B cell (primary cell): ENCODE measurements around the gene PRDM9. TPM values are rescaled to one million over a fixed set of nuclear protein-coding genes. Genes with fewer than 3 reads are reported as not detected.
"Not testable (repeated sequence)": the region's sequence is repeated elsewhere in the genome, so short reads cannot be mapped to it uniquely, and the experiment has no call there.

ENCODE experiments used
- ATAC-seq: fragments of 200-7000 bp; cut with Tn5 transposase; one replicate; pipeline ENCODE4 v1.10.0; 2021; ENCODE audit warnings: low read depth, mild to moderate bottlenecking, moderate number of reproducible peaks, moderate library complexity
- CTCF ChIA-PET: fragments of 350-600 bp; sonication (Branson Sonifier 250); formaldehyde crosslinking; loops from one replicate; lab custom pipeline; 2021; ENCODE audit warnings: antibody characterized with exemption, inconsistent platforms; lab: Charles Lee
- POLR2A ChIA-PET: fragments of 350-600 bp; sonication (Branson Sonifier 250); formaldehyde crosslinking; loops from one replicate; lab custom pipeline; 2021; ENCODE audit warnings: antibody characterized with exemption; lab: Charles Lee
- DNase-seq: peaks from one replicate; pipeline ENCODE4 v3.0.0; 2013
- H2AFZ ChIP-seq: 2 replicates; pipeline ENCODE4 v1.6.1; 2012; ENCODE audit warnings: mild to moderate bottlenecking, low read depth, low read length; ENCODE audit not compliant: insufficient read depth, poor library complexity, severe bottlenecking
- H3K27ac ChIP-seq, 2 donors: 1 replicate in 1 of 2; 2 replicates in 1 of 2; pipeline ENCODE4 v1.5.1; 2012 to 2013; ENCODE audit warnings: low read length in 2 of 2, mild to moderate bottlenecking in 2 of 2, moderate library complexity in 1 of 2
- H3K27me3 ChIP-seq, 4 experiments: fragments of 200-600 bp in 1 of 4; sonication (generic) in 1 of 4; replicated peaks in 1 of 4; 1 replicate in 2 of 4; 2 replicates in 2 of 4; pipeline versions ENCODE4 v1.6.1 to v1.7.0; 2013 to 2016; ENCODE audit warnings: low read length in 3 of 4, mild to moderate bottlenecking in 2 of 4, mixed read lengths in 1 of 4, moderate library complexity in 1 of 4; ENCODE audit not compliant: insufficient read depth in 4 of 4, control insufficient read depth in 3 of 4; ENCODE audit errors: control extremely low read depth in 1 of 4
- H3K36me3 ChIP-seq, 2 experiments: replicated peaks in 1 of 2; 1 replicate in 1 of 2; 2 replicates in 1 of 2; pipeline versions ENCODE4 v1.6.1 to v1.7.1; 2013; ENCODE audit warnings: low read length in 1 of 2; ENCODE audit not compliant: insufficient read depth in 2 of 2, control insufficient read depth in 1 of 2; ENCODE audit errors: control extremely low read depth in 1 of 2, extremely low read depth in 1 of 2
- H3K4me1 ChIP-seq, 2 donors: fragments of 200-600 bp in 1 of 2; sonication (generic) in 1 of 2; 1 replicate in 1 of 2; 2 replicates in 1 of 2; pipeline versions ENCODE4 v1.5.1 to v1.6.1; 2013 to 2017; ENCODE audit warnings: low read length in 2 of 2; ENCODE audit not compliant: control insufficient read depth in 2 of 2, insufficient read depth in 2 of 2
- H3K4me2 ChIP-seq: replicated peaks from 2 replicates; pipeline ENCODE3; 2012; ENCODE audit warnings: mild to moderate bottlenecking, low read depth, low read length; ENCODE audit not compliant: poor library complexity, severe bottlenecking
- H3K4me3 ChIP-seq, 5 experiments: fragments of 200-600 bp in 1 of 5; sonication (generic) in 1 of 5; 1 replicate in 3 of 5; 2 replicates in 2 of 5; pipeline versions ENCODE4 v1.5.1 to v1.7.0; 2011 to 2016; ENCODE audit warnings: low read length in 4 of 5, mild to moderate bottlenecking in 4 of 5, low read depth in 2 of 5, control low read depth in 1 of 5, moderate library complexity in 1 of 5; ENCODE audit not compliant: insufficient read depth in 1 of 5; ENCODE audit errors: control extremely low read depth in 1 of 5, extremely low read depth in 1 of 5
- H3K79me2 ChIP-seq: fragments of 200-600 bp; sonication (generic); one replicate; pipeline ENCODE4 v1.6.0; 2016; ENCODE audit warnings: low read length; ENCODE audit not compliant: control insufficient read depth, insufficient read depth
- H3K9ac ChIP-seq: fragments of 200-600 bp; sonication (generic); 2 replicates; pipeline ENCODE4 v1.6.1; 2017; ENCODE audit warnings: mild to moderate bottlenecking, low read length, moderate library complexity
- H3K9me3 ChIP-seq, 3 donors: one replicate each; pipeline versions ENCODE4 v1.6.1 to v1.7.1; 2013; ENCODE audit warnings: low read length in 2 of 3; ENCODE audit not compliant: control insufficient read depth in 2 of 3, insufficient read depth in 1 of 3; ENCODE audit errors: control extremely low read depth in 1 of 3
- H4K20me1 ChIP-seq: 2 replicates; pipeline ENCODE4 v1.6.0; 2012; ENCODE audit warnings: mild to moderate bottlenecking, low read length; ENCODE audit not compliant: insufficient read depth, control insufficient read depth, poor library complexity, severe bottlenecking
- H3K27ac Mint-ChIP-seq: one replicate; pipeline ENCODE4 v1.8.0; 2021; ENCODE audit warnings: mixed read lengths
- H3K27me3 Mint-ChIP-seq: one replicate; pipeline ENCODE4 v1.8.0; 2021; ENCODE audit warnings: mixed read lengths
- H3K4me1 Mint-ChIP-seq: one replicate; pipeline ENCODE4 v1.8.0; 2021; ENCODE audit warnings: mixed read lengths
- H3K4me3 Mint-ChIP-seq: one replicate; pipeline ENCODE4 v1.8.0; 2021; ENCODE audit warnings: mixed read lengths
- H3K9me3 Mint-ChIP-seq: one replicate; pipeline ENCODE4 v1.8.0; 2022; ENCODE audit warnings: mixed read lengths; ENCODE audit not compliant: insufficient read depth
- EZH2 ChIP-seq: IDR thresholded peaks from 2 replicates; pipeline ENCODE4 v1.6.1; 2012; ENCODE audit warnings: borderline replicate concordance, low read depth, mild to moderate bottlenecking, moderate library complexity, low read length; ENCODE audit not compliant: insufficient read depth, poor library complexity, severe bottlenecking
- WGBS: methylation state at CpG from one replicate; pipeline ENCODE4 v1.1.5; 2013; ENCODE audit warnings: missing lambda C conversion rate; ENCODE audit not compliant: insufficient coverage; 5-methylcytosine and 5-hydroxymethylcytosine counted together
- intact Hi-C: fragments of 100-400 bp; cut with micrococcal nuclease; formaldehyde crosslinking; loops from one replicate; pipeline ENCODE4 v1.10.0; 2022
- polyA plus RNA-seq: library from polyadenylated mRNA; depleted of rRNA; stranded (reverse); fragments of >200 nt; gene quantifications from 2 replicates; pipeline ENCODE4 v1.2.3, GENCODE V29; 2012
- total RNA-seq, 2 donors: library from RNA; stranded (reverse); fragments of 120-200 nt in 1 of 2; gene quantifications; 1 replicate in 1 of 2; 2 replicates in 1 of 2; pipeline versions ENCODE4 v1.2.3 to v1.2.4, GENCODE V29; 2013 to 2022
- TF ChIP-seq, protein P1 (sequence below): fragments of 200-600 bp; IDR thresholded peaks from one replicate; pipeline ENCODE4 v1.8.0; 2022; ENCODE audit warnings: antibody characterized with exemption, mild to moderate bottlenecking

Gene PRDM9
- total and polyA plus RNA-seq, 2 donors (not counting 1 experiment from before 2014, with no cell fraction given) = not detected

DNA sequence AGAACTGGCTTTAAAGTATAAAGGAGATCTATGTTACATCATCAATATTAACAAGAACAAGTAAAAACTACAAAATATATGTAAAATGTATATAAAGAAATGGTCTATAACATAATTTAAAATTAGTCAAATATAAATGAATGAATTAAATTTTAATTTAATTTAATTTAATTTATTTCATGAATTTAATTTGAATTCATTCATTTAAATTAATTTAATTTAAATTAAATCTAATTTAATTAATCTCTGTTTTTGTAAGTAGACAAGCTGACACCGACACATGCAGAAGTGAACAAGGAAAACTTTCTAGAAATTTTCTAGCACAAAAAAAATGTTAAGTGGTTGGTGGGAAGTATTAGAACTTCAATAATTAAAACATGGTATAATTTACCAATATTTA is 10.8 kb upstream of the PRDM9 start:
- peaks cover 0 to 5% (median 0%) of the 10 kb centered on the region in 3 donors for H3K9me3 ChIP-seq
- CTCF ChIA-PET = no interaction called here

DNA sequence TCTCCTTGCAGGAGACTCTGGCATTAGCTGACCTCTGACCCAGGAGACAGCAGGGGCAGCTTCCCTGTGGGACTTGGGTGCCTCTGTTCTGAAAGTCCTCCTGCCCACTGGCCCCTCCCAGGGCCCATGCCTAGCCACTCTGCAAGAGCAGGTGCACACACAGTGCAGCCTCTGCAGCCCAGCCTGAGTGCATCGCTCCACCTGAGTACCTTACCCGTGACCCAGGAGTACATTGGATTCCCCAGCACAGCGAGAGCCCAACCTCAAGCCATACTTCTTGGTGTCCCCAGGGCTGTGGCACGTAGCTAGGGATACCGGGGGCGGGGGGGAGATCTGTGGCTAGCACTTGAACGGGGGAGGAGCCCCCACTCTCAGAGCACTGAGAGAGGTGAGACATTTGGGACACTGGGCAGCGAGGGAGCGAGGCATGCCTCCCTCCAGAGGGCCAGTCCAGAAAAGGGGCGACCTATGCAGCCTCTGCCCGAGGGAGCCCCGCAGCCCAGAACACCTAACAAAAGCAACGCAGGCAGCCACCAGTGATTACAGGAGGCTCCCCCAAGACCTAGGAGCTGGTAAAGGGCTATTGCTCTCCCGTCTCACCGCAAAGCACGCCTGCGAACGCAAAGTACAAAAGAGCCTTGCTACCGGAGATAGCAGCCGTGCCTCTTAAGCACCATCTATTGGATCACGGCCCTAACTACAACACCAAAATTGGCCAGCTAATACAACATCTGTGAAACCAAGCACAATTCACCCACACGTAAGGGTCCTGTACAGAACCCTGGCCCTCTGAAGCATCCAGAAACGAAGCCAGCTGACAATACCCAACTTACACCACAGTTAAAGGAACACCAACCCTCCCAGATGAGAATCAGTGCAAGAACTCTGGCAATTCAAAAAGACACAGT is 826 bp upstream of the PRDM9 start:
- no peak overlapping the region for H3K4me3 ChIP-seq
- no peak overlapping the region for H3K4me2 ChIP-seq
- Mint-ChIP-seq H3K27me3 (no peaks in the 10 kb centered on the region), H3K4me3 (no peak overlapping the region), H3K9me3 (peaks cover 6% of the 10 kb centered on the region), H3K27ac (no peak overlapping the region), H3K4me1 (no peaks in the 10 kb centered on the region)
- no peak overlapping the region for H3K27ac ChIP-seq
- no peak overlapping the region for H3K9ac ChIP-seq
- no peaks in the 10 kb centered on the region for H3K4me1 ChIP-seq
- H4K20me1 ChIP-seq = no peaks in the 10 kb centered on the region
- CTCF ChIA-PET = no interaction called here
- 75% methylated on average over 21 of the region's 23 CpGs for WGBS
- ATAC-seq (no peak), DNase-seq (no peak)
- no peak for TF ChIP-seq EZH2
- TF ChIP-seq, protein P1, sequence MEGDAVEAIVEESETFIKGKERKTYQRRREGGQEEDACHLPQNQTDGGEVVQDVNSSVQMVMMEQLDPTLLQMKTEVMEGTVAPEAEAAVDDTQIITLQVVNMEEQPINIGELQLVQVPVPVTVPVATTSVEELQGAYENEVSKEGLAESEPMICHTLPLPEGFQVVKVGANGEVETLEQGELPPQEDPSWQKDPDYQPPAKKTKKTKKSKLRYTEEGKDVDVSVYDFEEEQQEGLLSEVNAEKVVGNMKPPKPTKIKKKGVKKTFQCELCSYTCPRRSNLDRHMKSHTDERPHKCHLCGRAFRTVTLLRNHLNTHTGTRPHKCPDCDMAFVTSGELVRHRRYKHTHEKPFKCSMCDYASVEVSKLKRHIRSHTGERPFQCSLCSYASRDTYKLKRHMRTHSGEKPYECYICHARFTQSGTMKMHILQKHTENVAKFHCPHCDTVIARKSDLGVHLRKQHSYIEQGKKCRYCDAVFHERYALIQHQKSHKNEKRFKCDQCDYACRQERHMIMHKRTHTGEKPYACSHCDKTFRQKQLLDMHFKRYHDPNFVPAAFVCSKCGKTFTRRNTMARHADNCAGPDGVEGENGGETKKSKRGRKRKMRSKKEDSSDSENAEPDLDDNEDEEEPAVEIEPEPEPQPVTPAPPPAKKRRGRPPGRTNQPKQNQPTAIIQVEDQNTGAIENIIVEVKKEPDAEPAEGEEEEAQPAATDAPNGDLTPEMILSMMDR = no peak
- no peaks in the 10 kb centered on the region for H3K36me3 ChIP-seq
- no peaks in the 10 kb centered on the region for H3K27me3 ChIP-seq
- intact Hi-C loops = no loop called here
- POLR2A ChIA-PET = no interaction called here
- H3K79me2 ChIP-seq = no peaks in the 10 kb centered on the region
- H3K9me3 ChIP-seq = peaks cover 0 to 22% (median 0%) of the 10 kb centered on the region in 3 donors
- no peak overlapping the region for H2AFZ ChIP-seq

More for the DNA sequence above, 10.8 kb upstream of the PRDM9 start:
- Histone ChIP-seq H3K4me2 (no peak overlapping the region), H2AFZ (no peak overlapping the region), H4K20me1 (no peaks in the 10 kb centered on the region), H3K36me3 (no peaks in the 10 kb centered on the region), H3K9ac (no peak overlapping the region), H3K79me2 (no peaks in the 10 kb centered on the region), H3K4me1 (no peaks in the 10 kb centered on the region), H3K4me3 (no peak overlapping the region), H3K27me3 (no peaks in the 10 kb centered on the region), H3K27ac (no peak overlapping the region)
- no peak for TF ChIP-seq EZH2
- TF ChIP-seq, protein P1 = no peak
- H3K4me1 Mint-ChIP-seq = no peaks in the 10 kb centered on the region
- no peaks in the 10 kb centered on the region for H3K27me3 Mint-ChIP-seq
- no peak overlapping the region for H3K27ac Mint-ChIP-seq
- POLR2A ChIA-PET = no interaction called here
- no peak for ATAC-seq
- H3K9me3 Mint-ChIP-seq = peaks cover 5% of the 10 kb centered on the region
- WGBS = no CpG with 5 or more reads among the region's 1 CpG
- intact Hi-C loops = no loop called here
- DNase-seq = no peak
- H3K4me3 Mint-ChIP-seq = no peak overlapping the region

DNA sequence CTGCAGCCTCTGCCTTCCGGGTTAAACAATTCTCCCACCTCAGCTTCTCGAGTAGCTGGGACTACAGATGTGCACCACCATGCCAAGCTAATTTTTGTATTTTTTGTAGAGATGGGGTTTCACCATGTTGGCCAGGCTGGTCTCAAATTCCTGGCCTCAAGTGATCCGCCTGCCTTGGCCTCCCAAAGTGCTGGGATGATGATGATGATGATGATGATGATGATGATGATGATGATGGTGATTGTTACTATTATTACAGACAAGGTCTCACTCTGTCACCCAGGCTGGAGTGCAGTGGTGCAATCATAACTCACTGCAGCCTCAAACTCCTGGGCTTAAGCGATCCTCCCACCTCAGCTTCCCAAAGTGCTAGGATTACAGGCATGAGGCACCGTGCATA is 3.0 kb downstream of the PRDM9 start:
- H3K9ac ChIP-seq, H3K27ac Mint-ChIP-seq, ATAC-seq, H3K4me2 ChIP-seq, H3K79me2 ChIP-seq, H4K20me1 ChIP-seq, DNase-seq, H3K9me3 Mint-ChIP-seq, H3K27me3 Mint-ChIP-seq, H3K4me1 Mint-ChIP-seq, H3K4me3 Mint-ChIP-seq, H3K27me3 ChIP-seq, CTCF ChIA-PET, intact Hi-C loops, H2AFZ ChIP-seq, H3K4me3 ChIP-seq, POLR2A ChIA-PET, H3K4me1 ChIP-seq, H3K27ac ChIP-seq, H3K36me3 ChIP-seq: not testable (repeated sequence)
- H3K9me3 ChIP-seq = peaks cover 0 to 24% (median 0%) of the 10 kb centered on the region in 3 donors
- WGBS = 100% methylated on average over 2 of the region's 5 CpGs
